HT-29 (cell line): ENCODE results near the gene LFNG. TPM values are rescaled to one million over a fixed set of nuclear protein-coding genes. Genes with fewer than 3 reads are reported as not detected.

Experiments used
- DNase-seq: peaks from one replicate; pipeline ENCODE4 v3.0.0-alpha.2; 2015; ENCODE audit warnings: low spot score
- small RNA-seq: library from RNA; depleted of rRNA; stranded (forward); fragments of <200 nt; gene quantifications from one replicate; pipeline ENCODE3, GENCODE V24; 2014
- total RNA-seq: library from RNA; depleted of rRNA; stranded (reverse); fragments of >200 nt; shearing (Covaris generic); gene quantifications from 2 replicates; pipeline ENCODE4 v1.2.3, GENCODE V29; 2014; rRNA removed

The LFNG gene
- total RNA-seq, 1 experiment from 2014 or later = 87.5 TPM

GRCh38 chr7:2568521-2569223 is 49.1 kb downstream of the LFNG start:
- DNase-seq = no peak

GRCh38 chr7:2569421-2569820 is 49.8 kb downstream of the LFNG start:
- DNase-seq = no peak

GRCh38 chr7:2570021-2570420 is 50.4 kb downstream of the LFNG start:
- DNase-seq = no peak

- peak; percentile 20 for DNase-seq
Observed at GRCh38 chr7:2571409-2571808, 51.8 kb downstream of the LFNG start.

GRCh38 chr7:2572101-2572842 is 52.7 kb downstream of the LFNG start:
- DNase-seq = peak; percentile 84

- DNase-seq = no peak
Observed at GRCh38 chr7:2573761-2574160, 54.2 kb downstream of the LFNG start.

- no peak for DNase-seq
Observed at GRCh38 chr7:2575046-2575732, 55.6 kb downstream of the LFNG start.

- DNase-seq = no peak
Observed at GRCh38 chr7:2575733-2576340, 56.3 kb downstream of the LFNG start.

GRCh38 chr7:2576742-2577491 is 57.3 kb downstream of the LFNG start:
- DNase-seq = no peak

Small RNA genes within 50 kb of the gene (small RNA-seq; reads per million reads assigned to genes)
- gene MIR4648 = not detected

Other genes starting within 250 kb of the LFNG start
- 41.7 and 44.0 TPM in 2 replicates for gene SNX8, start 205.3 kb upstream of the LFNG start, total RNA-seq
- 430 and 463 TPM in 2 replicates for gene EIF3B, start 164.9 kb upstream of the LFNG start, total RNA-seq
- 14.5 and 24.7 TPM in 2 replicates for gene CHST12, start 116.2 kb upstream of the LFNG start, total RNA-seq
- gene GRIFIN, start 43.4 kb upstream of the LFNG start, total RNA-seq = not detected in 2 replicates
- gene BRAT1, start 35.8 kb downstream of the LFNG start, total RNA-seq = 101 and 106 TPM in 2 replicates
- gene IQCE, start 39.2 kb downstream of the LFNG start, total RNA-seq = 23.1 and 24.7 TPM in 2 replicates
- gene TTYH3, start 112.2 kb downstream of the LFNG start, total RNA-seq = 34.5 and 37.1 TPM in 2 replicates
- not detected in 2 replicates for gene AMZ1, start 168.4 kb downstream of the LFNG start, total RNA-seq